A549 (cell line): ENCODE data around the gene SIRPD. TPM values are rescaled to one million over a fixed set of nuclear protein-coding genes. Genes with fewer than 3 reads are reported as not detected.

Experiments used
- ATAC-seq, 2 experiments: fragments of 200-7000 bp in 1 of 2; fragments of >200 bp in 1 of 2; cut with Nextera tagmentation in 1 of 2; cut with Tn5 transposase in 1 of 2; 3 replicates each; pipeline versions ENCODE4 v1.8.0 to v1.9.1; 2018 to 2020; ENCODE audit warnings: mild to moderate bottlenecking in 1 of 2, moderate library complexity in 1 of 2
- CTCF ChIA-PET: fragments of 300-600 bp; sonication (Branson Sonifier 250); formaldehyde crosslinking; extraction: SDS; loops from one replicate; lab custom pipeline; 2021; ENCODE audit warnings: antibody characterized with exemption, inconsistent platforms; lab: Yijun Ruan, JAX
- POLR2A ChIA-PET: fragments of 350-600 bp; formaldehyde crosslinking; extraction: SDS; loops from one replicate; lab custom pipeline; 2021; ENCODE audit warnings: antibody characterized with exemption, inconsistent platforms; lab: Yijun Ruan, JAX
- DNase-seq, 2 experiments: peaks; one replicate each; pipeline versions ENCODE4 v3.0.0 to v3.0.0-alpha.2; 2011 to 2016; ENCODE audit warnings: low read depth in 1 of 2, low spot score in 1 of 2
- FAIRE-seq: peaks from 2 replicates; lab custom pipeline; 2011; peaks lifted over from hg19 to GRCh38; lab: Jason Lieb, UNC
- H3K27ac ChIP-seq, 2 experiments: fragments of >200 bp; sonication (Bioruptor Twin); formaldehyde crosslinking; 3 replicates each; pipeline ENCODE4 v1.5.1; 2016 to 2017
- H3K4me1 ChIP-seq: fragments of >200 bp; sonication (Bioruptor Twin); formaldehyde crosslinking; 3 replicates; pipeline ENCODE4 v1.6.1; 2016
- H3K4me2 ChIP-seq: fragments of >200 bp; sonication (Bioruptor Twin); formaldehyde crosslinking; 3 replicates; pipeline ENCODE4 v1.6.1; 2016
- H3K4me3 ChIP-seq: fragments of >200 bp; sonication (Bioruptor Twin); formaldehyde crosslinking; 3 replicates; pipeline ENCODE4 v1.5.1; 2016
- H3K9me3 ChIP-seq: fragments of >200 bp; sonication (Bioruptor Twin); formaldehyde crosslinking; 3 replicates; pipeline ENCODE4 v1.6.1; 2016
- CHD2 ChIP-seq: fragments of 150-350 bp; IDR thresholded peaks from 2 replicates; pipeline ENCODE4 v1.6.1; 2014; ENCODE audit warnings: low read length; ENCODE audit not compliant: partially characterized antibody
- EHF ChIP-seq: fragments of 250-450 bp; sonication (Bioruptor Pico); IDR thresholded peaks from 2 replicates; pipeline ENCODE4 v1.5.0; 2020; ENCODE audit warnings: mild to moderate bottlenecking
- EHMT2 ChIP-seq: fragments of 200-600 bp; sonication (generic); IDR thresholded peaks from 2 replicates; pipeline ENCODE4 v1.6.1; 2016; ENCODE audit warnings: antibody characterized with exemption, low read depth, mild to moderate bottlenecking, moderate library complexity
- HDAC2 ChIP-seq: fragments of 200-600 bp; sonication (generic); IDR thresholded peaks from 2 replicates; pipeline ENCODE4 v1.6.1; 2016
- HOXB5 ChIP-seq: fragments of 250-450 bp; sonication (Bioruptor Pico); IDR thresholded peaks from 2 replicates; pipeline ENCODE4 v1.5.0; 2020; ENCODE audit warnings: mild to moderate bottlenecking, moderate library complexity
- JUNB ChIP-seq: fragments of >200 bp; sonication (Bioruptor Twin); formaldehyde crosslinking; IDR thresholded peaks from 2 replicates; pipeline ENCODE4 v1.6.1; 2016
- KDM1A ChIP-seq: fragments of 200-600 bp; sonication (generic); IDR thresholded peaks from 2 replicates; pipeline ENCODE4 v1.6.1; 2016; ENCODE audit warnings: low read depth, mild to moderate bottlenecking
- KDM5A ChIP-seq: fragments of 200-600 bp; sonication (generic); IDR thresholded peaks from 2 replicates; pipeline ENCODE4 v1.6.1; 2016; ENCODE audit warnings: antibody characterized with exemption, mild to moderate bottlenecking
- MAFK ChIP-seq: fragments of 450-650 bp; IDR thresholded peaks from 2 replicates; pipeline ENCODE4 v1.6.1; 2014; ENCODE audit not compliant: partially characterized antibody
- NR3C1 ChIP-seq: fragments of >200 bp; sonication (Bioruptor Twin); formaldehyde crosslinking; IDR thresholded peaks from 3 replicates; pipeline ENCODE4 v1.6.1; 2017
- RAD21 ChIP-seq, 2 experiments: fragments of >200 bp in 1 of 2; sonication (Bioruptor Twin) in 1 of 2; formaldehyde crosslinking in 1 of 2; IDR thresholded peaks in 1 of 2; conservative IDR thresholded peaks in 1 of 2; 2 replicates in 1 of 2; 3 replicates in 1 of 2; pipeline ENCODE4 v1.6.1; 2012 to 2018; ENCODE audit warnings: inconsistent platforms in 1 of 2
- RNF2 ChIP-seq: fragments of 200-600 bp; sonication (generic); IDR thresholded peaks from 2 replicates; pipeline ENCODE4 v1.6.1; 2016; ENCODE audit warnings: low read depth, mild to moderate bottlenecking, antibody characterized with exemption, moderate library complexity, borderline replicate concordance
- SREBF2 ChIP-seq: fragments of 450-650 bp; IDR thresholded peaks from 2 replicates; pipeline ENCODE4 v1.6.1; 2014; ENCODE audit warnings: mild to moderate bottlenecking, moderate library complexity
- WGBS: methylation state at CpG from one replicate; pipeline ENCODE4 v1.1.6; 2017; ENCODE audit errors: missing lambda C conversion rate; 5-methylcytosine and 5-hydroxymethylcytosine counted together
- polyA plus RNA-seq, 4 experiments: library from polyadenylated mRNA; depleted of rRNA in 3 of 4; stranded (reverse); fragments of >200 nt; fragmentation: RNase III in 1 of 4; extraction: RNeasy Plus Mini Kit Qiagen cat#74134 plus additional on column Dnase treatment in 1 of 4; gene quantifications; 2 replicates in 3 of 4; 3 replicates in 1 of 4; pipeline ENCODE4 v1.2.3, GENCODE V29; 2011 to 2017
- TF ChIP-seq, protein P1 (sequence below): IDR thresholded peaks from 2 replicates; pipeline ENCODE4 v1.6.1; 2012
- TF ChIP-seq, protein P2 (sequence below): fragments of >200 bp; sonication (Bioruptor Twin); formaldehyde crosslinking; IDR thresholded peaks from 3 replicates; pipeline ENCODE4 v1.6.1; 2016
- TF ChIP-seq, protein P3 (sequence below): fragments of >200 bp; sonication (Bioruptor Twin); formaldehyde crosslinking; IDR thresholded peaks from 3 replicates; pipeline ENCODE4 v1.5.1; 2016

The SIRPD gene
- polyA plus RNA-seq, 2 of the 4 experiments (the other 2 are of a cell fraction): not detected

DNA sequence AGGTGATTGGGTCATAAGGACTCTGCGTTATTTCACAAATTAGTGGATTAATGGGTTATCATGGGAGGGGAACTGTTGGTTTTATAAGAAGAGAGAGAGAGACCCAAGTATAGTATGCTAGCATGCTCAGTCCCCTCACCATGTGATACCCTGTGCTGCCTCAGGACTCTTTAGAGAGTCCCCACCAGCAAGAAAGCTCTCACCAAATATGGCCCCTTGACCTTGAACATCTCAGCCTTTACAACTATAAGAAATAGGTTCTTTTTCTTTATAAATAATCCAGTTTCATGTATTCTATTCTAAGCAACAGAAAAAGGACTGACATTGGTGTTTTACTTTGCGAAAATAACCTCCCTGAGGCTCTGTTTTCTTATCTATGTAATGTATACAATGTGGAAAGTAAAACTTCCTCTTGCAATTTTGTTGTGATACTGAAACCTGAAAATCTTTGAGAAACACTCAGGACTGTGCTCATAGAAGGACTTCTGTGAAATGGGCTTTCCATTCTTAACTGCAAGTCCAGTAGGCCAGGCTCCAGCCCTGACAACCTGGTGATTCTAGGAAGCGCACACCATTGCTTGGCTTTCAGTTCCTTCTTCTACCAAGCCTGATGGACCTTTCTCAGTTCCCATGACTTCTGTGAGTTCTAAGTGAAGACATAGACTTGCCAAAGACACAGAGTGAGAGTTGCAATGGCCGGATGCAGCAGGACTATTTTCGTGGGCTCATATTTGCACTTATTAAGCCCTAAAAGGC, 21.9 kb downstream of the SIRPD start:
- 0 out of 3 replicates have a peak, but pooled peaks cover 3% of the 10 kb centered on the region for H3K9me3 ChIP-seq
- no peak overlapping the region for H3K4me2 ChIP-seq
- ChIA-PET CTCF (interaction anchor here (1.3 kb wide), 1 partner anchor 97 kb away, joined by 4 read pairs; no protein-coding TSS in a partner anchor), POLR2A (no interaction called here)
- peak; percentile 77 for FAIRE-seq
- H3K4me1 ChIP-seq: no peaks in the 10 kb centered on the region
- no peak overlapping the region for H3K4me3 ChIP-seq
- WGBS: 53% methylated on average over 5 of the region's 5 CpGs
- no peak overlapping the region for H3K27ac ChIP-seq
- TF ChIP-seq SREBF2: no peak
- TF ChIP-seq, all 56 proteins: peak for 0
- ATAC-seq: no peak
- DNase-seq: no peak

DNA sequence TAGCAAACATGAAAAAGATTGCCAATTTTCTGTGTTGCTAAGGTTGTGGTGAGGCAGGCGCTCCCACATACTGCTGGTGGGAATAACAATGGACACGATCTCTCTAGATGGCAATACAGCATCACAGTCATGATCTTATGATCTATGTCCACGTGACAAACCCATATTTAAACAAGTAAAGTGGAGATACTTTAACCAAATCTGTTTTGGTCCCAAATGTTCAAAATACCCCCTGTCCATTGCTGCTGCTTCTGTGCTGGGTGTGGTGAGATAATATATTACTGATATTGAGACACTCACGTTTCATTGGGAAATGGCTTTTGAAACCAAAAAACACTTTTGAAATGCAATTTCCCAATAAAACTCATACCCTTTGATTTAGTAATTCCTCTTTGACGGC, 23.0 kb downstream of the SIRPD start:
- ChIA-PET CTCF (interaction anchor here (1.3 kb wide), 1 partner anchor 96 kb away, joined by 4 read pairs; no protein-coding TSS in a partner anchor), POLR2A (no interaction called here)
- Histone ChIP-seq H3K4me3 (no peak overlapping the region), H3K4me2 (no peak overlapping the region), H3K27ac (no peak overlapping the region), H3K9me3 (no peaks in the 10 kb centered on the region), H3K4me1 (no peaks in the 10 kb centered on the region)
- ATAC-seq (no peak), FAIRE-seq (no peak), DNase-seq (no peak)
- WGBS: 24% methylated on average over 5 of the region's 5 CpGs
- TF ChIP-seq, protein P1, sequence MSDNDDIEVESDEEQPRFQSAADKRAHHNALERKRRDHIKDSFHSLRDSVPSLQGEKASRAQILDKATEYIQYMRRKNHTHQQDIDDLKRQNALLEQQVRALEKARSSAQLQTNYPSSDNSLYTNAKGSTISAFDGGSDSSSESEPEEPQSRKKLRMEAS: no peak
- TF ChIP-seq, protein P2, sequence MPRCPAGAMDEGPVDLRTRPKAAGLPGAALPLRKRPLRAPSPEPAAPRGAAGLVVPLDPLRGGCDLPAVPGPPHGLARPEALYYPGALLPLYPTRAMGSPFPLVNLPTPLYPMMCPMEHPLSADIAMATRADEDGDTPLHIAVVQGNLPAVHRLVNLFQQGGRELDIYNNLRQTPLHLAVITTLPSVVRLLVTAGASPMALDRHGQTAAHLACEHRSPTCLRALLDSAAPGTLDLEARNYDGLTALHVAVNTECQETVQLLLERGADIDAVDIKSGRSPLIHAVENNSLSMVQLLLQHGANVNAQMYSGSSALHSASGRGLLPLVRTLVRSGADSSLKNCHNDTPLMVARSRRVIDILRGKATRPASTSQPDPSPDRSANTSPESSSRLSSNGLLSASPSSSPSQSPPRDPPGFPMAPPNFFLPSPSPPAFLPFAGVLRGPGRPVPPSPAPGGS: no peak
- no peak for TF ChIP-seq HDAC2
- TF ChIP-seq KDM1A: no peak
- no peak for TF ChIP-seq KDM5A
- TF ChIP-seq EHF: no peak
- no peak for TF ChIP-seq CHD2
- no peak for TF ChIP-seq NR3C1
- no peak for TF ChIP-seq MAFK
- TF ChIP-seq HOXB5 (CRISPR knock-in tag): no peak
- TF ChIP-seq EHMT2: no peak
- no peak for TF ChIP-seq JUNB
- no peak for TF ChIP-seq RNF2

DNA sequence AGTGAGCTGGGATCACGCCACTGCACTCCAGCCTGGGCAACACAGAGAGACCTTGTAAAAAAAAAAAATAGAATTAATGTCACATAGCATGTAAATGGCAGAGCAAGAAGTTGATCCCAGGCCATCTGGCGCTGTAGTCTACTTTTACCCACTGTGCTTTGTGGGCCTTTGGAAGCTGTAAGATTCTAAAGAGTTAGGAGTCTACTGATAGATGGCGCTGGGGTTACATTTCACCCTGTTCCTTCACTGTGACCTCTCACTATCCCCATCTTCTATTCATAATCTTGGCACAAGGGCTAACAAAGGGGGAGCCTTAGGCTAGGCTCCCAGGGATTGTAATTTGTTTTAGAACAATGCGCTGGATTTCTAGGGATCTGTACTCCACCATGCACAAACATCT, 24.4 kb downstream of the SIRPD start:
- FAIRE-seq: no peak

More for the DNA sequence above, 24.4 kb downstream of the SIRPD start:
- H3K4me2 ChIP-seq: no peak overlapping the region
- no peaks in the 10 kb centered on the region for H3K9me3 ChIP-seq
- peak in 1 of 2 experiments; percentile 16 for DNase-seq
- no peak overlapping the region for H3K4me3 ChIP-seq
- no peaks in the 10 kb centered on the region for H3K4me1 ChIP-seq
- POLR2A ChIA-PET: no interaction called here
- H3K27ac ChIP-seq: no peak overlapping the region
- ATAC-seq: peak; percentile 13 to 65; a peak in 3 of 6 replicates
- TF ChIP-seq JUNB (no peak), RAD21 (conservative IDR thresholded peaks at IDR 0.05 in 1 of 2, IDR thresholded peaks at IDR 0.05 in 1 of 2) (peak; percentile 19 to 48; a peak in 2 of 5 replicates)
- TF ChIP-seq, protein P3, sequence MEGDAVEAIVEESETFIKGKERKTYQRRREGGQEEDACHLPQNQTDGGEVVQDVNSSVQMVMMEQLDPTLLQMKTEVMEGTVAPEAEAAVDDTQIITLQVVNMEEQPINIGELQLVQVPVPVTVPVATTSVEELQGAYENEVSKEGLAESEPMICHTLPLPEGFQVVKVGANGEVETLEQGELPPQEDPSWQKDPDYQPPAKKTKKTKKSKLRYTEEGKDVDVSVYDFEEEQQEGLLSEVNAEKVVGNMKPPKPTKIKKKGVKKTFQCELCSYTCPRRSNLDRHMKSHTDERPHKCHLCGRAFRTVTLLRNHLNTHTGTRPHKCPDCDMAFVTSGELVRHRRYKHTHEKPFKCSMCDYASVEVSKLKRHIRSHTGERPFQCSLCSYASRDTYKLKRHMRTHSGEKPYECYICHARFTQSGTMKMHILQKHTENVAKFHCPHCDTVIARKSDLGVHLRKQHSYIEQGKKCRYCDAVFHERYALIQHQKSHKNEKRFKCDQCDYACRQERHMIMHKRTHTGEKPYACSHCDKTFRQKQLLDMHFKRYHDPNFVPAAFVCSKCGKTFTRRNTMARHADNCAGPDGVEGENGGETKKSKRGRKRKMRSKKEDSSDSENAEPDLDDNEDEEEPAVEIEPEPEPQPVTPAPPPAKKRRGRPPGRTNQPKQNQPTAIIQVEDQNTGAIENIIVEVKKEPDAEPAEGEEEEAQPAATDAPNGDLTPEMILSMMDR: peak; percentile 7; the same call in 1 of the 3 replicates
- CTCF ChIA-PET: interaction anchor here (0.6 to 1.6 kb wide), 6 partner anchors 24 to 397 kb away, joined by 3 to 6 read pairs (median 4); no protein-coding TSS in a partner anchor
- 57% methylated on average over 4 of the region's 4 CpGs for WGBS
